Mammary epithelial cell (primary cell): ENCODE data around the gene CDH18.

Source experiments
- EZH2 ChIP-seq: IDR thresholded peaks from 2 replicates; pipeline ENCODE4 v1.6.1; 2012; ENCODE audit warnings: low read length, inconsistent platforms, borderline replicate concordance
- TF ChIP-seq, protein P1 (sequence below), 2 donors: IDR thresholded peaks in 1 of 2; conservative IDR thresholded peaks in 1 of 2; 2 replicates each; pipeline ENCODE4 v1.5.1; 2011 to 2012; ENCODE audit warnings: inconsistent platforms in 2 of 2, low read length in 2 of 2, mild to moderate bottlenecking in 2 of 2, control low read depth in 1 of 2, low read depth in 1 of 2; ENCODE audit not compliant: insufficient read depth in 1 of 2; ENCODE audit errors: extremely low read depth in 1 of 2

DNA sequence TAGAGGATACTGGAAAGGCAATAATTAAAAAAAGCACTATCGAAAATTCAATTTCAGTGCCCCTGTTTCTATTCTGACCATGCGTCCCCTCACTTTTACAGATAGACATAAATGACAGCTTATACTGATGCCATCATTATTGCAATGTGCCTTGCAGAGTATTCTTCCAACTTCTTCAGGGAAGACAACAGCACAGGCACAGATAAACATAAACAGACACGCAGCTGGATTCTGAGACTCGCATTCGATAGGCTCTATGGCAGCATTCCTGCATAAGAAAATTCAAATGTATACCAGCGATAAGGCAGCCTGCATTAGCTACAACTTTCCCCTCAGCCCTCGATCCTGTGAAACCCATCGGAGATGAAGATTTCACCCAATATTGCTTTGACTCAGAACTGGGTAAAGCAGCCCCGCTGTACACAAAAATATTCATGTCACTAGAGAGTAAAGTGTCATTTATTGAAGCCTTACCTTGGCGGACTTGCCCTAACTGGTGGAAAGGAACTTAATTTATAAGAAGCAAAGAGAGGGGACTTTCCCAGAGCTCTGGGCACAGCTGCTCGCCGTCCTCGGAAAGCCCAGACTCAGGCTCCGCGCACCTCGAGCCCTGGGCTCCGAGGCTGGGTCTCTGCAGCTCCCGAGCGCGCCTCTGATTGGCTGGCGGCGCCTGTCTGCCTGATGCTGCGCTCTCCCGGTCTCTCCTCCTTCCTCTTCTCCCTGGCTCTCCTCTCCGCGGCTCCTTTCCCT lies at the start of gene CDH18:
- TF ChIP-seq, protein P1, sequence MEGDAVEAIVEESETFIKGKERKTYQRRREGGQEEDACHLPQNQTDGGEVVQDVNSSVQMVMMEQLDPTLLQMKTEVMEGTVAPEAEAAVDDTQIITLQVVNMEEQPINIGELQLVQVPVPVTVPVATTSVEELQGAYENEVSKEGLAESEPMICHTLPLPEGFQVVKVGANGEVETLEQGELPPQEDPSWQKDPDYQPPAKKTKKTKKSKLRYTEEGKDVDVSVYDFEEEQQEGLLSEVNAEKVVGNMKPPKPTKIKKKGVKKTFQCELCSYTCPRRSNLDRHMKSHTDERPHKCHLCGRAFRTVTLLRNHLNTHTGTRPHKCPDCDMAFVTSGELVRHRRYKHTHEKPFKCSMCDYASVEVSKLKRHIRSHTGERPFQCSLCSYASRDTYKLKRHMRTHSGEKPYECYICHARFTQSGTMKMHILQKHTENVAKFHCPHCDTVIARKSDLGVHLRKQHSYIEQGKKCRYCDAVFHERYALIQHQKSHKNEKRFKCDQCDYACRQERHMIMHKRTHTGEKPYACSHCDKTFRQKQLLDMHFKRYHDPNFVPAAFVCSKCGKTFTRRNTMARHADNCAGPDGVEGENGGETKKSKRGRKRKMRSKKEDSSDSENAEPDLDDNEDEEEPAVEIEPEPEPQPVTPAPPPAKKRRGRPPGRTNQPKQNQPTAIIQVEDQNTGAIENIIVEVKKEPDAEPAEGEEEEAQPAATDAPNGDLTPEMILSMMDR (conservative IDR thresholded peaks at IDR 0.05 in 1 of 2, IDR thresholded peaks at IDR 0.05 in 1 of 2; ENCODE audit: extremely low read depth in 1 of 2, insufficient read depth in 1 of 2, low read depth in 1 of 2, low read length in 2 of 2), result no peak
- TF ChIP-seq EZH2, result no peak
